ENCODE results near the gene MED22.

- TF ChIP-seq POLR2AphosphoS5 (IDR thresholded peaks at IDR 0.05; ENCODE audit: insufficient read depth in 1 of 2, low read depth in 1 of 2) (no peak), CTCF (IDR thresholded peaks at IDR 0.05) (no peak)
These were observed 44.4 kb downstream of the MED22 start for GRCh38 chr9:133303266-133304157.
